Occipital lobe (tissue), 2 donors: ENCODE data around the gene RAB11FIP3. TPM values are rescaled to one million over a fixed set of nuclear protein-coding genes. Genes with fewer than 3 reads are reported as not detected.

Experiments used
- DNase-seq: peaks from one replicate; lab custom pipeline; 2025; lab: John Stamatoyannopoulos, UW
- total RNA-seq: library from RNA; depleted of rRNA; stranded (reverse); fragments of >200 nt; gene quantifications from one replicate; pipeline ENCODE4 v1.2.3, GENCODE V29; 2014

The RAB11FIP3 gene
- total RNA-seq, 1 donor from 2014 or later: 25.6 TPM

DNA sequence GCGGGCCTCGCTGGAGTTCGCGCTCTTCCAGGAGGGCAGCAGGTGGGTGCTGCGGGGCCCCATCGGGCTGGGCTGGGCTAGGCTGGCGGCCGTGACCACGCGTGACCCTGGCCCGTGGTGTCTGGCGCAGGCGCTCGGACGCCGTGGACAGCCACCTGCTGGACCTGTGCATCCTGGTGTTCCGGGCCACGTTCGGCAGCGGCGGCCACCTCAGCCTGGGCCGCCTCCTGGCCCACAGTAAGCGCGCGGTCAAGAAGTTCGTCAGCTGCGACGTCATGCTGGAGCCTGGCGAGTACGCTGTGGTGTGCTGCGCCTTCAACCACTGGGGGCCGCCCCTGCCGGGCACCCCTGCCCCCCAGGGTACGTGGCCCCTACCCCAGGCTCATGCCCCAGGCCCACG, 126.7 kb downstream of the RAB11FIP3 start:
- DNase-seq: no peak

DNA sequence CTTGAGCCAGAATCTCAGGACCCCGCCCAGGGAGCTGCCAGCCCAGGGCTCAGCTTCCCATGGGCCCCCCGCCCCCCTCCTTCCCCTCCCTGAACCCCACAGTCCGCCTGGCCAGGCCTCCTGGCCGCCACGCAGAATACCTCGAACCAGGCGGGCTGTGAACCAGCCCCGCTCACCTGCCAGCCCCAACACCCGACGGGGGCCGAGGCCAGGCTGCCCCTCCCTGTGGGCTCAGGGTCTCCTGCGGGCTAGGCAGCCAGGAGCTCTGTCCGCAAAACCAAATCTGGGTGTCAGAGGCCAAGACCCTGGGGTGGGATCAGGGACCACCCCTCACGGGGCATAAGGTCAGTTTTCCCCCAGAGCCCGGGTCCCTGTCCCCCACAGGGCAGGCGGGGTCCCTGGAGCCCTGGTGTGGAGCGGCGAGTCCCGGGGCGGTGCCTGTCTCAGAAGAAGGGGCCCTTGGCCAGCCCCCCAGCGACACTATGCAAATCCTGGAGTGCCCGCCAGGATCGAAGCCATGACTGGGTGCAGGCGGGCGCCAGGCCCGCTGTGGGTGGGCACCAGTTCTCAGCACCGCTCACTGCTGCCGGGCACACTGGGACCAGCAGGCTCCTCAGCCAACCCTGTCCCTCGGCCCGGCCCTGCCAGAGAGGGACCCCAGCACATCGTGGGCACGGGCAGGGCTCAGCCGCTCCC, 128.3 kb downstream of the RAB11FIP3 start:
- no peak for DNase-seq

DNA sequence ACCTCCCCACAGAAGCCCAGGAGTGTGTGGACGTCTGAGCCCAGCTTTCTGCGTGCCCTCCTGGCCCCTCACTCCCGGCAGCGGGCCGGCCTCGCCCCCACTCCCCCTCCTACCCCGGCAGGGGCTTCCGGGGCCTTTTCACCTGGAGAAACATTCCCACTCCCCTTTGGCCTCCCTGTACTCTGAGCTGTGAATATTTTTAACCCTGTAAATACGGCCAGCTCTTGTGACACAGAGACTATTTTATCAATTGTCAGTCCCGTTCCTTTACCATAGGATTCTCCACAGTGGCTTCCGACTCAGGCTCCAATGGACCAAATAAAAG, 128.8 kb downstream of the RAB11FIP3 start:
- no peak for DNase-seq

DNA sequence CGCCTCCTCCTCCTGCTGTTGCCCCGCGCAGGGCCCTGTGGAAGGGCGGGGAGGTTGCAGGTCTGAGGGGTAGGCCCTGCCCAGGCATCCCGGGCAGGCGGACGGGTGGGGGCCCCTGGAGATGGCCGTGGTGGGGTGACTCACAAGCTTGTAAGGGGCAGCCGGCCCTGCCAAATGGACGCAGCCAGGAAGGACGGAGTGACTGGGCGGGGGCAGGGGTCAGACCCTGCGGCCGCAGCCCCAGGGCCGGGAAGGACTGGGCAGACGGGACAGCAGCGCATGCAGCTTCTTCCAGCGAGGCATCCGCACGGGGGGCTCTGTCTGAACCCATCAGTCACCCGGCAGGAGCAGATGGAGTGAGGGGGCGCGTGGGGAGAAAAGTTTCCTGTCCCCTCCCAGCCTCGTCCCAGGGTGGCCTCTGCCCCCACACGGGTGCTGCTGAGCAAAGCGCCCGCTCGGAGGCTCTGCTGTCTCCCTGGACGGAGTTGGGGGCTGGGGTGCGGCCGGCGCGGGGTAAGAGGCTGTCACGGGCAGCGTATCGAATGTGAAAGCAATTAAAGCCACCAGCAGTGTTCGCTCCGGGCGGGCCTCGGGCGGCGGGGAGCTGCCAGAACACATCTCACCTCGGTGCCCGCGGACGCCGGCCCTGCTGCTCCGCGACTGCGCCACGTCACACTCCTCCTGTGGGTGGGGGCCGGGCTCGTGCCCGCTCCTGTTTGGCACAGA, 129.4 kb downstream of the RAB11FIP3 start:
- no peak for DNase-seq

DNA sequence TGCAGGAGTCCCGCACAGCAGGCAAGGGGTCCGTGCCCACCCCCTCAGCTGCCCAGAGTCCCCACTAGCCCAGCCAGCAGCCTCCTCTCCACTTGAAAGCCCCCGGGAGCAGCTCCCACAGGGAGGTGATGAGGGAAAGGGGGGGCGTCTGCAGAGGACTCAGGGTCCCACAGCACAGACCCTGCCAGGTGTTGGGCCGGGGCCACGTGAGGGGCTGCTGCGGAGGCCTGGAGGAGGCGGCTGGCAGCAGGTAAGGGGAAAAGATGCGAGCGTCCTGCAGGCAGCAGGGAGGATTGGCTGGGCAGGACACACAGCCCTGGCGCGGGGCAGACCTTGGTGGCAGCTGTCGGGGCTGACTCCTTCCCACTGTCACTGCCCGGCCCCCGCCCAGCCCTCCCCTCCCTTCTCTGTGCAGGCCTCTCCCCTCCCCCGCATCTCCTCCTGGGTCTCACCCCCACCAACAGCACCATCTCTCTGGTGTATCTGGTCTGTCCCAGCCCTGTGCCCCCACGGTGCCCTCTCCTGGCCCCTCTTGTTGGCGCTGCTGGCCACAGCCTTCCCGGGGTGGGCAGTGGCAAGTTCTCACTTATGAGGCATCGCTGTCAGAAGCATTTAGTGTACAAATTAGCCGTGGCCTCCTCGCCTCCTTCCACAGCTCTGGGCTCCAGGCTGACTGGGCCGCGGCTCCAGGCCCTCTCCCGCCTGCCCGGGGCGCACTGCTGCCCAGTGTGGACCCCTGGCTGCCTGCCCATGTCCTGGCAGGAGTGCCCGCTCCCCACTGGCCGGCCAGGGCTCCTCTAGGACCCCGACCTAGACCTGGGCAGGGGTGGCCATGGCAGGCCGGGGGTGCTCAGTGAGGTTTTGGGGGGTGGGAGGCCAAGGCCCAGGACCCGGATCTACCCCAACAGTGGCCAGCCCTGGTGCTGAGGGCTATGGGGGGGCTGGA, 130.4 kb downstream of the RAB11FIP3 start:
- no peak for DNase-seq

DNA sequence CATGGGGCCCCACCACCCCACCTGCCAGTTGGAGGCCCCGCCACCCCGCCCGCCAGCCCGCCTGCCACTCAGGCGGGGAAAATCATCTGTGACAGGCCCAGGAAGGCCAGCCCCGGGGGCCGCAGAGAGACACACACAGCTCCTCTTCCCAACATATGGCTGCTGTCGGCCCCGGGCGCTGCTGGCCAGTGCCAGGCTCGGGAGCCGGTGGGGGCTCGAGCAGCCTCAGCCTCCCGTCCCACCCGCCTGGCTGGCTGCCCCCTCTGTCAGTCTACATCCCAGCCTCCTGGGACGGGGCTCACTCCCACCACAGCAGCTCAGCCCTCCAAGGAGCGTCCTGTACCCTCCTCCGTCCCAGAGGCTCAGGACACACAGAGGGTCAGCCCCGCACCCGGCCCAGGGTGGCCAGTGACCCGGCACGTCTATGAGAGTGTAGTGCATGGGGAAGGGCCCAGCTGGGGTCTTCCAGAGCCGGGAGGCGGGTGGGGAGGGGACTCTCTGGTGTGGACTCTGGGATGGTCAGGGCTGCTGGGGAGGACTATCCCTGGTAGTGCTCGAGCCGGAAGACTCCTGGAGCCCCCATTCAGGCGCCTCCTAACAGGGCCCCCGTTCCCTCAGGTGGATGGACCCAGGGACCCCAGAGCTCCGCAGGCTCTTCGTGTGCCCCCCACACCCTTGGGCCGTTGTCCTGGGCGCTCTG, 131.2 kb downstream of the RAB11FIP3 start:
- no peak for DNase-seq

DNA sequence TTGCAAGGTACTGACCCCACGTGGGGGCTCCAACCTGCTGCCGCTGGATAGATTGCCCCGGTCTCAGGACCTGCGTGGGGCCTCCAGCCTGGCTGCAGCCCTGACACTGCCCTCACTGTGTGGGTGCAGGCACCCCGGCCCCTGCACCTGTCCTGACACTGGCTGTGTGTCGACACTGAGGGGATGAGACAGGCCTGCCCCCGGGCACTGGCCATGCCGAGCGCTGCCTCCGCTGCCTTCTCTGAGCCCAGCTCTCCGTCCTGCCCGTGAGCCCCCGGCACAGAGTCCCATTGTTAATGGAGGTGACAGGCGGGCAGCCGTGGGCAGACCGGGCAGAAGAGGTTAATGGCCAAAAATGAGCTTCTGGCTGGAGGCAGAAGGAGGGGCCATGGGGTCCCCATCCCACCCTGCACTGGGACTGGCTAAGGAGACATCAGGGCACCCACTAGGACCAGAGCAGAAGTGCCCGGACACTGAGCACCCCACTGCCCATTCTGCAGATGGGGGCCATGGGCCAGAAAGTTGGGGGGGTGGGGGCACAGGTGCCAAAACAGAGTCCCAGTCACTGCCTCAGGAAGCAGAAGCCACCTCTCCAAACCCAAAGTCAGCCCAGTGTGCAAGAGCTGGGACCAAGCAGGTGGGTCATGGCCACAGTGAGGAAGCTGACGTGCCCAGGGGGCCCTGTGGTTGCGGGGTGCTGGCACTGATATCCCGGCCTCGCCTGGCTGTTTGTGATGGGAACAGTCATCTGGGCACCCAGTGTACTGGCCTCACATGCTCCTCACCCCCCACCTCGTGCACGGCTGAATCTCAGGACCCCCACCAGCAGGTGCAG, 132.2 kb downstream of the RAB11FIP3 start:
- DNase-seq: no peak

DNA sequence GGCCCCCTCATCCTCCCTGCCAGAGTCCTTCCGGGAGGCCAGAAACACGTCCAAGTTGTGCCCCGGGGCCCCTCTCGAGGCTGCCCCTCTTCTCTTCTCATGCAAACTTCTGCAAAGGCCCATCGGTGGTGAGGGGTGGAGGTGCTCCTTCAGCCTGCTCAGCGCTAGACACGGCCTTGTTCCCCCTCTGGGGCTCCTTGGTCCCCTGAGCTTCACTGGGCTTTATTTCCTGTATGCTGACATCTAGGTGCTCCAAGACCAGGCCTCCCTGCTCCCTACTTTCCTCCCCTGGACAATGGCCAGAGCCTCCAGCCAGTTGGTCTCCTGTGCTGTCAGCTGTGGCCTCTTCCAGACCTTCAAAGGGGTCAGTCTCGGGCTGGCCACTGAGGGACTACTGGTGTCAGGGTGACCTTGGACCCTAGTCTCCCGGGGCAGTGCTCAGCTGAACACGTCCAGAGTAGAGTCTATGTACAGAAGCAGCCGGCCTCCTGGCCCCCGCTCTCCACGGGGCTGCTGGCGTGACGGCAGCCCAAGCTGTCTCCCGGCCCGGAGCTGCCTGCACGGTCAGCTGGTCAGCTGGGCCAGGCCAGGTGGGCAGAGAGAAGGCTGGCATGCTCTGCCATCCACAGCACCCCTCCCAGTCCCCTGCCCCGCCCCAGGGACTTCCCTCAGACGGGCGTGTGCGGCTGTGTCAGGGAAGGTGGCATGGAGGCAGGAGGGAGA, 133.0 kb downstream of the RAB11FIP3 start:
- DNase-seq: no peak

DNA sequence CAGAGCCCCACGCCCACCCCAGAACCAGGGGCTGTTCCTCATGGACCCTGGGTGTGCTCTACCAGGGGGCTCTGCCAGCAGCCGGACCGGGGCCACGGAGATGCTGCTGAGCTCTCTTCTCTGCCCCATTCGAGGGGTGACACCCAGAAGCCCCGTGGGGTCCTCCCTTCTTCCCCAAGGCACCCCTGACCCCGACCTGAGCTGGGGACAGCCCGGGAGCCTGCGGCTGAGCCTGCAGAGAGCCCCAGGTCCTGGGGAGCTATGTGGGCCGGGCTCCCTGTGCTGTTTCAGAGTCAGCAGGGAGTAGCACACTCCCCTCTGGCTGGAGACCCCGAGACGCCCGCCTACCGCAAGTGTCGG, 133.6 kb downstream of the RAB11FIP3 start:
- DNase-seq: no peak

DNA sequence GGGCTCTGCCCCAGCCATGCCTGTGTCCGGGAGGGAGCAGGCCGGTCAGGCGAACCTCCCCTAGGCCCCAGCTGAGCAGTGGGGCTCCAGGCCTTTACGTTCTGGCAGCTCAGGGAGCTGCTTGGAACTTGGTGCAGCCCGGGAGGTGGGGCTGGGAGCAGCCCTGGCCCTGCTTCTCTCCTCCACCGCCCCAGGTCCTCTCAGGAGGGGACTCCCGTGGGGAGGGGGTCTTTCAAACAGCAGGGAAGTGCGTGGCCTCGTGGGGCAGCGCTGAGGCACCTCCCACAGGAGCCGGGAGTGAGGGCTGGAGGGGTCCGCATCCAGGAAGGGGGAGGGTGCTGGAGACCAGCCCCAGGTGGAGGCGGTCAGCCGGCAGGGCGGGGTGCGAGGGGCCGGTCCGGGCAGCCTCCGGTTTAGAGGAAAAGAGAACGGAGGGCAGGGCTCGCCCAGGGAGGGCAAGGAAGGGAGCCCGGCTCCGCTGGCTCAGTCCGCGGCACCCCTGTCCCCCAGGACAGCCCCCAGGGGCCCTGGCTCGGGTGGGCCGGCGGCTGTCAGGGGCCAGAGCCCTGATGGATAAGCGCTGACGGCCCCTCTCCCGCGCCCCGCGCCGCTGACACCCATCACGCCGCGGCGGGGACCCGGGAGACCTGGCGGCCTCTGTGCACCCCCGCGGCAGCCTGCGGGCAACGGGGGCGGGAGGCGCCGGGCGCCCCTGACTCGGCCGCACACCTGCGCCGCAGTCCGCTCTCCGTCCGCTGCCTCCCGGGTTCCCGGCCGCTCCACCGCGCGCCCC, 134.2 kb downstream of the RAB11FIP3 start:
- DNase-seq: no peak

DNA sequence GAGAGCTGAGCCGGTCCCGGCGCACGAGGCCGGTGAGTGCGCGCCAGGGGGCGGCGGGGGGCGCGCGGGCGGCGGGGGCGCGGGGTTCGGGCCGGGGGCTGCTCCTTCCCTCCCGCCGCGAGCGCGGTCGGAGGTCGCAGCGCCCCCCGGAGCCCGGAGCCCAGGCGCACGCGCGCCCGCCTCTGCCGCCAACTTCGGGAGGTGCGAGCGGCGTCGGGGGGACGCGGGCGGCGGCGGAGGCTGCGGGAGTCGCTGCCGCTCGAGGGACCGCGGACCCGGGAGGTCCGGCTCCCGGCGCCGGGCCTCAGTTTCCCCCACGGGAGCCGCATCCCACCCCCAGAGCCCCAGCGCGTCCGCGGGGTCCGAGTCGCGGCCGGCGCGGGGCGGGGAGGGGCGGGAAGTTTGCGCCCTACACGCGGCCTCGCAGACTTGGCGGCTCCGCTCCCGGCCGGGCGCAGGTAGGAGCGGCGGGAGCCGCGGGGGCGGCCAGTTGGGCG, 134.8 kb downstream of the RAB11FIP3 start, which contains the start of gene PRR35:
Gene PRR35 (plus strand): TSS at position 191 of the 497 bp plus-strand sequence. CDS start 2,901 bp downstream, outside the sequence.
- DNase-seq: no peak

DNA sequence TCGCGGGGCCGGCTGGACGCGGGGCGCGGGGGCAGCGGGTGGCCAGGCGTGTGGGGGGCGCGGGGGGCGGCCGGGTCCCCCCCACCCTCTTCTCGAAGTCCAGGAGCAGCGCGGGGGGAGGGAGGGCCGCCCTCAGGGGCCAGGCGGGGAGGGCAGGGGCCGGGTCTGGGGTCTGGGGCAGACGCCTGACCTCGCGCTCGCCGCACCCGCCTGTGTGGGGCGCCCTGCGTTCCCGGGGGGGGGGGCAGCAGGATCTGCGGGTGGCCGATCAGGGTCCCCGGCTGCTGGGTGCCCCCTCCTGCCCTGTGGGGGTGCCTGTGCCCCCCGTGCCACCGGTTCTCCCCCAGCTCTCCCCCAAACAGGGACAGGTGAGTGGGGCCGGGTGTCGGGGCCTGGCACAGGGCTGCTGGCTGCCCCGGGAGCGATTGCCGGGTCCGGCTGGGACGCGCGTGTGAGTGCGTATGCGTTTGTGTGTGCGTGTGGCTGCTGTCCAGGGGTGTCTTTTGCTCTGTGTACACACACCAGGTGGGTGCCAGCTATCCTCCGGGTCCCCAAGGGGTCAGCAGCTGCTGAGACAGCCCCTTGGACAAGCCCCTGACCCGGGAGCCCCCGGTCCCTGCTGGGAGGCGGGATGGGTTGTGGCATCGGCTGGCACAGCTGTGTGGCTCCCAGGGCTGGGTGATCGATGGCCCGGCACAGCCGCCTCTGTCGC, 135.4 kb downstream of the RAB11FIP3 start:
- no peak for DNase-seq

DNA sequence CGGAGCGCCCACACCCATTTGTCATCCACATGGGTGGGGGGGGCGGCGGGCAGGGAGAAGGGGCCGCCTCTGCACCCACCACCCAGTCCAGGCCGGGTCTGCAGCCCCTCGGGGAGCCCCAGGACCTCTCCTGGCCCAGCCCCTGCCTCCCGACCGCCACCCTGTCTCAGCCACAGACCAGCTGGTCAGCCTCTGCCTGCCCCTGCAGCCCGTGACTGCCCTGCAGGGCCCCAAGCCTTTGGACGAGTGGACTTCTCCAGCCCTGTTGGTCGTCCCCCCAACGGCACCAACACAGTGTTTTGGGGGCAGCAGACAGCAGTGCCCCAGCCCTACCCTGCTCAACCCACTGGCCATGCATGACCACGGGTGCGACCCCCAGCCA, 136.0 kb downstream of the RAB11FIP3 start:
- no peak for DNase-seq

DNA sequence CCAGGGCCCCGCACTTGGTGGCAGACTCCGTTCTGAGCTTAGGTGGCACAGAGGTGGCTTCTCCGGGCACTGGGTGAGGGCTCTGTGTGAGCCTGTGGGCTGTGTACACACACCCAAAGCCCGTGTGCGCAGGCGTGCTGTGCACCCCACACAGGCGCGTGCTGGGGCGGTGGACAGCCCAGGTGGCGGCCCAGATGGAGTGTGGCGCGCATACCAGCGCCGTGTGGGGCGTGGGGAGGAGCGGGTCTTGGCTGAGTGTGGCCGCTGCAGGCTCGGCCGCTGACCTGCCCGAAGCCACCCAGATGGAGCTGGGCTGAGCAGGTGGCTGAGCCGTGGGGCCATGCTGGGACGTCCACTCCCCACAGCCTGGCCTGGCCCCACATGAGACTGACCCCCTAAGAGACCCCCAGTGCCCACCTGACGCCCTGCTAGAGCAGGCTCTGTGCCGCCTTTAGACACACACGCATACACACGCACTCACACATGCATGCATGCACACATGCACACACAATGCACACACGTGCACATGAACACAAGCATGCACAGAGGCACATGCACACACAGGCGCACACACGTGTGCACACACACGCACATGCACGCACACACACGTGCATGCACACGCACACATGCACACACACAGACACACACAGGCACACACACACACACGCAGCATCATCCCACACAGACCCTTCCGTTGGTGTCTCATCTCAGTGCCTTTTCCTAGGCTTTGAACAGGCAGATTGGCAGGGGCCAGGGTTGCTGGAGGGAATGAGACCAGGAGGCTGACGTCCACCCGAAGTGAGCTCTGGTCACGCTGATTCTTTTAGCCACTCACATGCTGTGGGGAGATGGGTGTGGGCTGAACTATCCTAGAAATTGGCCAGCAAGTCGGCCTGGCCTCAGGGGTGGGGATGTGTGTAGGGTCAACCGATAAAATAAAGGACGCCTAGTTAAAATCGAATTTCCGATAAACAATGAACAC, 136.8 kb downstream of the RAB11FIP3 start:
- DNase-seq: no peak

DNA sequence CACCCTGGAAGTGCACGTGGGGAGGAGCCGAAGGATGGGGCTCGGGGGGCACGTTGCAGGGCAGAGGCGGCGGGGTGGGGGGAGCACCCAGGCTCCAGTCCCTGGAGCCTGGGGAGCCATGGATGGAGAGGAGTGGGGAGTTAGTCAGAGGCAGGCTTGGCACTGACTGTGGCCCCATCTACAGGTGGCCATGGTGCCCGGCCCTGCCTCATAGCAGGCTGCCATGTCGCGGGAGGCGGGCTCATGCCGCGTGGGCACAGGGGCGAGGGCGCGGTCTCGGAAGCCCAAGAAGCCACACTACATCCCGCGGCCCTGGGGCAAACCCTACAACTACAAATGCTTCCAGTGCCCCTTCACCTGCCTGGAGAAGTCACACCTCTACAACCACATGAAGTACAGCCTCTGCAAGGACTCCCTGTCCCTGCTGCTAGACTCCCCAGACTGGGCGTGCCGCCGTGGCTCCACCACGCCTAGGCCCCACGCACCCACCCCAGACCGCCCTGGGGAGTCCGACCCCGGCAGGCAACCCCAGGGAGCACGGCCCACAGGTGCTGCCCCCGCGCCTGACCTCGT, 137.7 kb downstream of the RAB11FIP3 start:
- DNase-seq: no peak

DNA sequence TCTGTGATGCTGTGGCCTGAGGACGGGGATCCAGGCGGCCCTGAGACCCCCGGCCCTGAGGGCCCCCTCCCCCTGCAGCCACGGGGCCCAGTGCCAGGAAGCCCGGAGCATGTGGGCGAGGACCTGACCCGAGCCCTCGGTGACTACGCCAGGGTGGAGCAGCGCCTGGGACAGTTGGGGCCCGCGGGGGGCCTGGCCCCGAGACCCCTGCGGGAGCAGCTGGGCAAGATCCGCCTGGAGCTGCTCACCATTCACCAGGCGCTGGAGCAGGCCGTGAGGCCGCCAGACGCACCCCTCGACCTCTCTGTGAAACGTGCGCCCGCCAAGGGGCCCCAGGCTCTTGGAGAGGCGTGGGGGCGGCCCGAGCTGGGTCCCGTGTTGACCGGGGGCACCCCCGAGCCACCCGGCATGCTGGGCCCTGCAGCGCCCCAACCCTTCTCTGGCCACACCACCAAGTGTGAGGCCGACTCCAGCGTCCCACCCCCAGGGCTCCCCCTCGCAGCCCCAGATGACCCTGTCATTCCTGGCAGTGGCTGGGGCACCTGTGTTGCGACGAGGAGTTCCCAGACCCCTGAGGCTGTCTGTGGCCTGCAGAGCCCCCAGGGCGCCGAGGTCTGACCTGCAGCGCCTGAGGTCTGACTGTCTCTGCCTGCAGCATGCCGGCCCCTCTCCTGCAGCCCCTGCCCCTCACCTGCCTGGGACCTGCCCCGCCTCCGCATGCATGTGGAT, 139.4 kb downstream of the RAB11FIP3 start:
- no peak for DNase-seq
